ENCODE results near the gene LRRC4B. TPM values are rescaled to one million over a fixed set of nuclear protein-coding genes. Genes with fewer than 3 reads are reported as not detected.

The LRRC4B gene
- polyA plus RNA-seq, 1 of the 3 experiments (the other 2 are of a cell fraction) = 6.9 TPM

DNA sequence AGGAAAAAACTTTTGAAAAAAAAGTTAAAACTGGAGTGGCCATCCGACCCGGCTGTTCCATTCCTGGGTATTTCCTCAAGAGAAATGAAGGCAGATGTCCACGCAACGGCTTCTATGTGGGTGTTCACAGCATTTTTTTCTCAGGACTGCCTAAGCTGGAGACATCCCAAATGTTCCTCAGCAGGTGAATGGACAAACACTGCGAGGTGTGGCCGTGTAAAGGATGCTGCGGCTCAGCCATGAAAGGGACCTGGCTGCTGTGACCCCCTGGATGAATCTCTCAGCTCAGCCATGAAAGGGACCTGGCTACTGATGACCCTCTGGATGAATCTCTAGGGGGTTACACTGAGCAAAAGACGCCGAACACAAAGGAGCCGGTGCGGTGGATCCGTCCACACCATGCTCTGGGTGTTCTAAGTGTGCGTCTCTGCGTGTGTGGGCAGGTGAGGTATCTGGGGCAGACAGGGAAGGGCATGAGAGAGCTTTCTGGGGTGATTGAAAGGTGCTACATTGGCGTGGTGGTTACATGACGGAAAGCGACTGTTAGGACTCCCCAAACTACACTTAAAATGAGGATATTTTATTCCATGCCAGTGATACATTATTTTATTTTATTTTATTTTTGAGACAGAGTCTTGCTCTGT is 47.3 kb downstream of the LRRC4B start:
- H3K27me3 ChIP-seq (ENCODE audit: insufficient read depth) = no peaks in the 10 kb centered on the region
- H3K4me2 ChIP-seq = no peak overlapping the region
- H3K36me3 ChIP-seq (replicated peaks in 1 of 2; ENCODE audit: control insufficient read depth in 1 of 2, insufficient read depth in 2 of 2, low read length in 1 of 2) = no peaks in the 10 kb centered on the region
- CTCF ChIA-PET = interaction anchor here (4.1 to 4.2 kb wide), 2 partner anchors 16 to 35 kb away, joined by 18 to 38 read pairs; no protein-coding TSS in a partner anchor
- no peaks in the 10 kb centered on the region for H3K9me3 ChIP-seq
- H3K4me3 ChIP-seq (ENCODE audit: low read depth in 2 of 2, low read length in 1 of 2) = no peak overlapping the region
- H3K4me1 ChIP-seq (ENCODE audit: control insufficient read depth in 1 of 2, insufficient read depth in 2 of 2, low read depth in 1 of 2, low read length in 1 of 2) = no peaks in the 10 kb centered on the region
- no peak overlapping the region for H2AFZ ChIP-seq (ENCODE audit: low read depth)
- POLR2A ChIA-PET = no interaction called here
- H3K9me2 ChIP-seq = no peaks in the 10 kb centered on the region
- no peaks in the 10 kb centered on the region for H3K79me2 ChIP-seq (ENCODE audit: insufficient read depth)
- DNase-seq = no peak
- H3K9ac ChIP-seq = no peak overlapping the region
- 82% methylated on average over 17 of the region's 17 CpGs for WGBS (ENCODE audit: low lambda C conversion rate)
- H4K20me1 ChIP-seq (ENCODE audit: insufficient read depth) = no peaks in the 10 kb centered on the region
- H3F3A ChIP-seq (replicated peaks; ENCODE audit: insufficient read depth) = no peaks in the 10 kb centered on the region
- TF ChIP-seq FOXM1 (IDR thresholded peaks at IDR 0.05; ENCODE audit: low read depth) (no peak), FOSL2 (IDR thresholded peaks at IDR 0.05; ENCODE audit: borderline replicate concordance, low read depth) (no peak), GATA2 (CRISPR knock-in tag; IDR thresholded peaks at IDR 0.05) (no peak), MXI1 (IDR thresholded peaks at IDR 0.05; ENCODE audit: low read depth, low read length) (no peak), YY1 (IDR thresholded peaks at IDR 0.05; ENCODE audit: low read depth) (no peak), POLR2AphosphoS5 (IDR thresholded peaks at IDR 0.05; ENCODE audit: low read depth, low read length) (no peak), RCOR1 (IDR thresholded peaks at IDR 0.05; ENCODE audit: low read length) (no peak), GABPA (IDR thresholded peaks at IDR 0.05; ENCODE audit: low read depth) (no peak), ELF1 (IDR thresholded peaks at IDR 0.05) (no peak), RAD21 (IDR thresholded peaks at IDR 0.05; ENCODE audit: low read length) (no peak), RFX5 (IDR thresholded peaks at IDR 0.05; ENCODE audit: low read length) (no peak), NFIC (IDR thresholded peaks at IDR 0.05; ENCODE audit: borderline replicate concordance) (no peak)
- TF ChIP-seq, protein P1, sequence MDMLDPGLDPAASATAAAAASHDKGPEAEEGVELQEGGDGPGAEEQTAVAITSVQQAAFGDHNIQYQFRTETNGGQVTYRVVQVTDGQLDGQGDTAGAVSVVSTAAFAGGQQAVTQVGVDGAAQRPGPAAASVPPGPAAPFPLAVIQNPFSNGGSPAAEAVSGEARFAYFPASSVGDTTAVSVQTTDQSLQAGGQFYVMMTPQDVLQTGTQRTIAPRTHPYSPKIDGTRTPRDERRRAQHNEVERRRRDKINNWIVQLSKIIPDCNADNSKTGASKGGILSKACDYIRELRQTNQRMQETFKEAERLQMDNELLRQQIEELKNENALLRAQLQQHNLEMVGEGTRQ (IDR thresholded peaks at IDR 0.05; ENCODE audit: borderline replicate concordance, low read depth, low read length) = no peak
- TF ChIP-seq, protein P2, sequence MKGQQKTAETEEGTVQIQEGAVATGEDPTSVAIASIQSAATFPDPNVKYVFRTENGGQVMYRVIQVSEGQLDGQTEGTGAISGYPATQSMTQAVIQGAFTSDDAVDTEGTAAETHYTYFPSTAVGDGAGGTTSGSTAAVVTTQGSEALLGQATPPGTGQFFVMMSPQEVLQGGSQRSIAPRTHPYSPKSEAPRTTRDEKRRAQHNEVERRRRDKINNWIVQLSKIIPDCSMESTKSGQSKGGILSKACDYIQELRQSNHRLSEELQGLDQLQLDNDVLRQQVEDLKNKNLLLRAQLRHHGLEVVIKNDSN (IDR thresholded peaks at IDR 0.05; ENCODE audit: borderline replicate concordance, low read depth) = no peak
- TF ChIP-seq, protein P3, sequence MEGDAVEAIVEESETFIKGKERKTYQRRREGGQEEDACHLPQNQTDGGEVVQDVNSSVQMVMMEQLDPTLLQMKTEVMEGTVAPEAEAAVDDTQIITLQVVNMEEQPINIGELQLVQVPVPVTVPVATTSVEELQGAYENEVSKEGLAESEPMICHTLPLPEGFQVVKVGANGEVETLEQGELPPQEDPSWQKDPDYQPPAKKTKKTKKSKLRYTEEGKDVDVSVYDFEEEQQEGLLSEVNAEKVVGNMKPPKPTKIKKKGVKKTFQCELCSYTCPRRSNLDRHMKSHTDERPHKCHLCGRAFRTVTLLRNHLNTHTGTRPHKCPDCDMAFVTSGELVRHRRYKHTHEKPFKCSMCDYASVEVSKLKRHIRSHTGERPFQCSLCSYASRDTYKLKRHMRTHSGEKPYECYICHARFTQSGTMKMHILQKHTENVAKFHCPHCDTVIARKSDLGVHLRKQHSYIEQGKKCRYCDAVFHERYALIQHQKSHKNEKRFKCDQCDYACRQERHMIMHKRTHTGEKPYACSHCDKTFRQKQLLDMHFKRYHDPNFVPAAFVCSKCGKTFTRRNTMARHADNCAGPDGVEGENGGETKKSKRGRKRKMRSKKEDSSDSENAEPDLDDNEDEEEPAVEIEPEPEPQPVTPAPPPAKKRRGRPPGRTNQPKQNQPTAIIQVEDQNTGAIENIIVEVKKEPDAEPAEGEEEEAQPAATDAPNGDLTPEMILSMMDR (IDR thresholded peaks at IDR 0.05) = no peak
- TF ChIP-seq, protein P4, sequence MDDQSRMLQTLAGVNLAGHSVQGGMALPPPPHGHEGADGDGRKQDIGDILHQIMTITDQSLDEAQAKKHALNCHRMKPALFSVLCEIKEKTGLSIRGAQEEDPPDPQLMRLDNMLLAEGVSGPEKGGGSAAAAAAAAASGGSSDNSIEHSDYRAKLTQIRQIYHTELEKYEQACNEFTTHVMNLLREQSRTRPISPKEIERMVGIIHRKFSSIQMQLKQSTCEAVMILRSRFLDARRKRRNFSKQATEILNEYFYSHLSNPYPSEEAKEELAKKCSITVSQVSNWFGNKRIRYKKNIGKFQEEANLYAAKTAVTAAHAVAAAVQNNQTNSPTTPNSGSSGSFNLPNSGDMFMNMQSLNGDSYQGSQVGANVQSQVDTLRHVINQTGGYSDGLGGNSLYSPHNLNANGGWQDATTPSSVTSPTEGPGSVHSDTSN (IDR thresholded peaks at IDR 0.05) = no peak
- TF ChIP-seq, protein P5, sequence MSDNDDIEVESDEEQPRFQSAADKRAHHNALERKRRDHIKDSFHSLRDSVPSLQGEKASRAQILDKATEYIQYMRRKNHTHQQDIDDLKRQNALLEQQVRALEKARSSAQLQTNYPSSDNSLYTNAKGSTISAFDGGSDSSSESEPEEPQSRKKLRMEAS (IDR thresholded peaks at IDR 0.05; ENCODE audit: low read depth) = no peak
- H3K27ac ChIP-seq (ENCODE audit: low read depth in 2 of 2, low read length in 1 of 2) = no peak overlapping the region

Data from SK-N-SH (cell line).